Measurements from ENCODE around the gene OPN1SW.

The OPN1SW gene

GRCh38 chr7:128729494-128729893 lies 46.1 kb downstream of the OPN1SW start:
- no peak for DNase-seq

DNA sequence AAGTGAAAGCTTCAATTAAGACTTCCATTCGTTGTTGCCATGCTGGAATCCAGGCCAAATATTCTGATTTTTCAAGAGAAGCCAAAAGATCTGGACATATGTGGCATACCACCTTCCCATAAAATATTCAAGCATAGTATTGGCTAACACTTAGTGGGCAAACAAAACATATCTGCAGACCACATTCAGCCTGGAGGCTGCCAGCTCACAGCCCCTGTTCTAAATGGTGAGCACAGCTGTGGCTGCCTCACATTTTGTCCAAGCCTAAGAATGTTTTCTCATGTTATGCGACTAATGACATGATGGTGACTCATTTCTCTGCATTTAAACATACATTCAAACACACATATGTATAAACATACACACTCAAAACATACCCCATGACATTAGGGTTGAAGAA lies 47.0 kb downstream of the OPN1SW start:
- DNase-seq, result no peak

GRCh38 chr7:128727239-128727638 lies 48.4 kb downstream of the OPN1SW start:
- DNase-seq, result no peak

DNA sequence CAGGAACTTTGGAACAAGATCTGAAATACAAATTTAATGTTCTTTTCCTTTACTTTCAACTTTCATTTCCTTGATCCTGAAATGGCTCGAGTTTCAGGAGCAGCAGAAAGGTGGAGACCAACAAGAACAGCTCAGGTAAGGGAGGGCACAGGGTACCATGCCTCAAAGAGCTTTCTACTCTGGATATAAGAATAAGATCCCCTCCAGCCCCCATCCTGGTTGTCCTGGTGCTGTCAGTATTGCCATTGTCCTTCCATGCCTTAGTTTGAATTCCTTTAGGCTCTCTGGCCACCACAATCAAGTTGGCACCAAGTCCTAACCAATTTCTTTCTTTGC lies 48.9 kb downstream of the OPN1SW start:
- no peak for DNase-seq

- DNase-seq, result no peak
Observed at GRCh38 chr7:128726059-128726736, 49.4 kb downstream of the OPN1SW start.

DNA sequence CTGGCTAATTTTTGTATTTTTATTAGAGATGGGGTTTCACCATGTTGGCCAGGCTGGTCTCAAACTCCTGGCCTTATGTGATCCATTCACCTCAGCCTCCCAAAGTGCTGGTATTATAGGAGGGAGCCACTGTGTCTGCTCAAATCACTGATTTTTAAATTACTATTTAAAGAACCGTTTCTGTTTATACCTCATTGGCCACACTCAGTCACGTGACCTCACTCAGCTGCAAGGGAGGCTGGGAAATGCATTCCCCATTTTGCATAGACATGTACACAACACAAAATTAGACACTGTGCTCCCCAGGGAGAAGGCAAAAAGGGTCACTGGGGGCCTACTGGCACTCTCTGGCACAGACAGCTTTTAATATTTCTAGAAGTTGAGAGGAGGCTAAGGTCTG lies 50.1 kb downstream of the OPN1SW start:
- DNase-seq, result no peak

DNA sequence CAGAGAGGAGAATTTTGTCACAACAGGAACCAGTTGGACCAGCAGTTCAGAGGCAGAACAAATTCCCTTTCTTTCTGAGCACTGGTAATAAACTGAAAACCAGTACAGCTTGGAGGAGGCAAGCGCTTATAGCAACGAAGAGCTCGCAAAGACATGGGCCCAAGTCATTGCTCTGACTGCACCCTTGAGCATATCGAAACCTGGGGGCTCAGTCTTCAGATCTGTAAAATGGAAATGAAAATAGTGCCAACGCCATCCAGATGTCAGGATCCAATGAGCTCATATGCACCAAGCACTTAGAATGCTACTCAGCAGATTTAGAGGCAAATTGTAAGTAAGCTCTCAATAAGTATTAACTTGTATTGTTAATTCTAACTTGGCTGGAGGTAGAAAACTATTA lies 50.9 kb downstream of the OPN1SW start:
- DNase-seq, result no peak

Data from NK-92 treated with Interleukin-12 subunit alpha and Interleukin-12 subunit beta, amount 100 ng/mL, for 24 hours (cell line).